Loucy (cell line): ENCODE data around the gene ST8SIA1.

Experiments used
- H2AFZ ChIP-seq: fragments of 200-600 bp; sonication (generic); 2 replicates; pipeline ENCODE4 v1.6.0; 2016; ENCODE audit warnings: antibody characterized with exemption, mild to moderate bottlenecking, low read length, moderate library complexity
- H3F3A ChIP-seq: fragments of 200-600 bp; 2 replicates; pipeline ENCODE4 v1.6.0; 2016; ENCODE audit warnings: antibody characterized with exemption, low read depth, mild to moderate bottlenecking
- H3K27me3 ChIP-seq: fragments of 200-600 bp; sonication (generic); 2 replicates; pipeline ENCODE4 v1.6.1; 2014; ENCODE audit warnings: low read length, mild to moderate bottlenecking; ENCODE audit not compliant: insufficient read depth, poor library complexity, severe bottlenecking
- H3K36me3 ChIP-seq: fragments of 200-600 bp; sonication (generic); 2 replicates; pipeline ENCODE4 v1.6.1; 2016; ENCODE audit warnings: low read length; ENCODE audit not compliant: insufficient read depth
- H3K4me1 ChIP-seq: fragments of 200-600 bp; sonication (generic); 2 replicates; pipeline ENCODE4 v1.5.1; 2014; ENCODE audit warnings: low read length, mild to moderate bottlenecking; ENCODE audit not compliant: insufficient read depth, poor library complexity, severe bottlenecking
- H3K4me2 ChIP-seq: fragments of 200-600 bp; sonication (generic); 2 replicates; pipeline ENCODE4 v1.6.0; 2014; ENCODE audit warnings: antibody characterized with exemption, low read length, low read depth, mild to moderate bottlenecking; ENCODE audit not compliant: poor library complexity, severe bottlenecking
- H3K4me3 ChIP-seq: fragments of 200-600 bp; sonication (generic); 2 replicates; pipeline ENCODE4 v1.5.1; 2014; ENCODE audit warnings: low read length, mild to moderate bottlenecking, mixed read lengths; ENCODE audit not compliant: poor library complexity, severe bottlenecking
- H3K79me2 ChIP-seq: fragments of 200-600 bp; sonication (generic); 2 replicates; pipeline ENCODE4 v1.6.1; 2014; ENCODE audit warnings: low read length; ENCODE audit not compliant: insufficient read depth
- H3K9ac ChIP-seq: fragments of 200-600 bp; sonication (generic); 2 replicates; pipeline ENCODE4 v1.6.0; 2014; ENCODE audit warnings: mild to moderate bottlenecking, low read depth, low read length, moderate library complexity; ENCODE audit not compliant: poor library complexity, severe bottlenecking
- H3K9me2 ChIP-seq: fragments of 200-600 bp; sonication (generic); replicated peaks from 2 replicates; pipeline ENCODE4 v1.6.1; 2016; ENCODE audit warnings: low read depth, low read length, mixed read lengths
- H3K9me3 ChIP-seq: fragments of 200-600 bp; sonication (generic); 2 replicates; pipeline ENCODE4 v1.6.1; 2014; ENCODE audit warnings: mild to moderate bottlenecking, antibody characterized with exemption, low read length, low read depth; ENCODE audit not compliant: insufficient read depth
- H4K20me1 ChIP-seq: fragments of 200-600 bp; sonication (generic); 2 replicates; pipeline ENCODE4 v1.6.0; 2014; ENCODE audit warnings: antibody characterized with exemption, low read length, mild to moderate bottlenecking; ENCODE audit not compliant: insufficient read depth, poor library complexity, severe bottlenecking
- EZH2phosphoT487 ChIP-seq: fragments of 200-600 bp; IDR thresholded peaks from 2 replicates; pipeline ENCODE4 v1.6.1; 2018; ENCODE audit warnings: antibody characterized with exemption, mild to moderate bottlenecking, moderate library complexity, borderline replicate concordance
- TF ChIP-seq, protein P1 (sequence below): fragments of 200-600 bp; sonication (generic); conservative IDR thresholded peaks from 2 replicates; pipeline ENCODE4 v1.5.1; 2014; ENCODE audit warnings: mild to moderate bottlenecking, antibody characterized with exemption, low read length

ST8SIA1 gene

GRCh38 chr12:22206111-22206728 is 128.3 kb downstream of the ST8SIA1 start:
- H3K4me1 ChIP-seq: no peaks in the 10 kb centered on the region
- no peak overlapping the region for H3K4me2 ChIP-seq
- H3F3A ChIP-seq: no peaks in the 10 kb centered on the region
- H4K20me1 ChIP-seq: no peaks in the 10 kb centered on the region
- H2AFZ ChIP-seq: no peak overlapping the region
- no peak overlapping the region for H3K9ac ChIP-seq
- H3K9me2 ChIP-seq: no peaks in the 10 kb centered on the region
- H3K79me2 ChIP-seq: no peaks in the 10 kb centered on the region
- H3K4me3 ChIP-seq: no peak overlapping the region
- no peak for TF ChIP-seq EZH2phosphoT487
- TF ChIP-seq, protein P1, sequence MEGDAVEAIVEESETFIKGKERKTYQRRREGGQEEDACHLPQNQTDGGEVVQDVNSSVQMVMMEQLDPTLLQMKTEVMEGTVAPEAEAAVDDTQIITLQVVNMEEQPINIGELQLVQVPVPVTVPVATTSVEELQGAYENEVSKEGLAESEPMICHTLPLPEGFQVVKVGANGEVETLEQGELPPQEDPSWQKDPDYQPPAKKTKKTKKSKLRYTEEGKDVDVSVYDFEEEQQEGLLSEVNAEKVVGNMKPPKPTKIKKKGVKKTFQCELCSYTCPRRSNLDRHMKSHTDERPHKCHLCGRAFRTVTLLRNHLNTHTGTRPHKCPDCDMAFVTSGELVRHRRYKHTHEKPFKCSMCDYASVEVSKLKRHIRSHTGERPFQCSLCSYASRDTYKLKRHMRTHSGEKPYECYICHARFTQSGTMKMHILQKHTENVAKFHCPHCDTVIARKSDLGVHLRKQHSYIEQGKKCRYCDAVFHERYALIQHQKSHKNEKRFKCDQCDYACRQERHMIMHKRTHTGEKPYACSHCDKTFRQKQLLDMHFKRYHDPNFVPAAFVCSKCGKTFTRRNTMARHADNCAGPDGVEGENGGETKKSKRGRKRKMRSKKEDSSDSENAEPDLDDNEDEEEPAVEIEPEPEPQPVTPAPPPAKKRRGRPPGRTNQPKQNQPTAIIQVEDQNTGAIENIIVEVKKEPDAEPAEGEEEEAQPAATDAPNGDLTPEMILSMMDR: no peak
- H3K36me3 ChIP-seq: no peaks in the 10 kb centered on the region
- no peaks in the 10 kb centered on the region for H3K27me3 ChIP-seq
- H3K9me3 ChIP-seq: no peaks in the 10 kb centered on the region; the same call in 1 of the 2 replicates

GRCh38 chr12:22204391-22204790 is 130.1 kb downstream of the ST8SIA1 start:
- no peaks in the 10 kb centered on the region for H3F3A ChIP-seq
- H4K20me1 ChIP-seq: no peaks in the 10 kb centered on the region
- no peaks in the 10 kb centered on the region for H3K4me1 ChIP-seq
- no peaks in the 10 kb centered on the region; the same call in 1 of the 2 replicates for H3K9me3 ChIP-seq
- no peak overlapping the region for H2AFZ ChIP-seq
- H3K4me2 ChIP-seq: no peak overlapping the region
- no peak overlapping the region for H3K4me3 ChIP-seq
- H3K9ac ChIP-seq: no peak overlapping the region
- no peaks in the 10 kb centered on the region for H3K9me2 ChIP-seq
- no peak for TF ChIP-seq EZH2phosphoT487
- TF ChIP-seq, protein P1: no peak
- H3K27me3 ChIP-seq: no peaks in the 10 kb centered on the region
- no peaks in the 10 kb centered on the region for H3K36me3 ChIP-seq
- no peaks in the 10 kb centered on the region for H3K79me2 ChIP-seq

DNA sequence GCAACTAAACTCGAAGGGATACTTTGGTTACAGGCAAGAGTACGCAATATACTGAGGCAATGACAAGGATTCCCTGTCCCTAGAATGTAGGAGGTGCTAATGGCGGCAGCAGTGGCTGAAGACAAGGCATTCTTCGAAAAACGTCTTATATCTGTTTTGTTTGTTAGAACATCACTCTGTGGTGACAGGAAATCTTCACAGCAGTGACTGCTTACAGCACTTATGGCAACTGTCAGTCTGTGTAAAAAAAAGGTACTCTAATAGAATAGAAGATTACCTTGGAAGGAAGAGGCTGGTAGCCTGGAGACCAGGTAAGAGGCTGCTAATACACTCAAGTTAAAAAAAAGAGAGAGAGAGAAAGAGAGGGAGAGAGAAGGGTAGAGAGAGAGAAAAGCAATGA is 131.7 kb downstream of the ST8SIA1 start:
- H4K20me1 ChIP-seq: no peaks in the 10 kb centered on the region
- H3K27me3 ChIP-seq: no peaks in the 10 kb centered on the region
- H3K9me3 ChIP-seq: no peaks in the 10 kb centered on the region; the same call in 1 of the 2 replicates
- no peaks in the 10 kb centered on the region for H3K79me2 ChIP-seq
- no peak overlapping the region for H3K4me3 ChIP-seq
- no peaks in the 10 kb centered on the region for H3F3A ChIP-seq
- TF ChIP-seq EZH2phosphoT487: no peak
- TF ChIP-seq, protein P1: no peak
- H3K4me2 ChIP-seq: no peak overlapping the region
- no peak overlapping the region for H3K9ac ChIP-seq
- no peaks in the 10 kb centered on the region for H3K36me3 ChIP-seq
- H3K9me2 ChIP-seq: no peaks in the 10 kb centered on the region
- no peak overlapping the region for H2AFZ ChIP-seq
- H3K4me1 ChIP-seq: no peaks in the 10 kb centered on the region
